H1 (cell line): ENCODE results near the gene SPATA33. TPM values are rescaled to one million over a fixed set of nuclear protein-coding genes. Genes with fewer than 3 reads are reported as not detected.

Experiments
- KDM4A ChIP-seq: IDR thresholded peaks from one replicate; pipeline ENCODE4 v1.7.1; 2012; ENCODE audit warnings: low read depth, mild to moderate bottlenecking, moderate library complexity, low read length, inconsistent platforms; ENCODE audit not compliant: severe bottlenecking
- TBP ChIP-seq: IDR thresholded peaks from 2 replicates; pipeline ENCODE4 v1.6.1; 2011; ENCODE audit warnings: low read depth, low read length, improper control_type of control experiment
- TCF12 ChIP-seq: IDR thresholded peaks from 2 replicates; pipeline ENCODE4 v1.6.1; 2011; ENCODE audit warnings: low read depth, mild to moderate bottlenecking, low read length
- polyA plus RNA-seq, 7 experiments: library from polyadenylated mRNA; depleted of rRNA in 3 of 7; stranded (reverse) in 5 of 7; unstranded in 2 of 7; fragments of >200 nt in 5 of 7; fragments of 200-250 nt in 2 of 7; gene quantifications; 1 replicate in 5 of 7; 2 replicates in 1 of 7; 4 replicates in 1 of 7; pipeline versions ENCODE4 v1.2.1 to v1.2.3, GENCODE V29; 2011 to 2013; ENCODE audit warnings: missing spikeins in 2 of 7, mixed read lengths in 2 of 7
- total RNA-seq: library from RNA; stranded (reverse); fragmentation: NEBNext Ultra II Directional; extraction: Animal tissue kit (Norgen Biotek cat#: 25700); gene quantifications from 2 replicates; pipeline ENCODE4 v1.2.1, GENCODE V29; 2021
- TF ChIP-seq, protein P1 (sequence below), 3 experiments: IDR thresholded peaks; 1 replicate in 2 of 3; 2 replicates in 1 of 3; pipeline versions ENCODE4 v1.5.1 to v1.6.1; 2011; ENCODE audit warnings: low read length in 3 of 3, mild to moderate bottlenecking in 3 of 3, inconsistent platforms in 2 of 3, low read depth in 1 of 3, moderate library complexity in 1 of 3; ENCODE audit not compliant: insufficient read depth in 1 of 3; ENCODE audit errors: control extremely low read depth in 1 of 3
- TF ChIP-seq, protein P2 (sequence below): IDR thresholded peaks from 2 replicates; pipeline ENCODE4 v1.6.1; 2011; ENCODE audit warnings: low read depth, mild to moderate bottlenecking, low read length; ENCODE audit not compliant: insufficient read depth
- TF ChIP-seq, protein P3 (sequence below): IDR thresholded peaks from 2 replicates; pipeline ENCODE4 v1.6.1; 2012; ENCODE audit warnings: low read length, inconsistent platforms

Gene SPATA33
- total and polyA plus RNA-seq, 2 of the 8 experiments (the other 6 are each of a cell fraction or from before 2014, with no cell fraction given): 5.4 to 16.9 TPM

- TF ChIP-seq, protein P1, sequence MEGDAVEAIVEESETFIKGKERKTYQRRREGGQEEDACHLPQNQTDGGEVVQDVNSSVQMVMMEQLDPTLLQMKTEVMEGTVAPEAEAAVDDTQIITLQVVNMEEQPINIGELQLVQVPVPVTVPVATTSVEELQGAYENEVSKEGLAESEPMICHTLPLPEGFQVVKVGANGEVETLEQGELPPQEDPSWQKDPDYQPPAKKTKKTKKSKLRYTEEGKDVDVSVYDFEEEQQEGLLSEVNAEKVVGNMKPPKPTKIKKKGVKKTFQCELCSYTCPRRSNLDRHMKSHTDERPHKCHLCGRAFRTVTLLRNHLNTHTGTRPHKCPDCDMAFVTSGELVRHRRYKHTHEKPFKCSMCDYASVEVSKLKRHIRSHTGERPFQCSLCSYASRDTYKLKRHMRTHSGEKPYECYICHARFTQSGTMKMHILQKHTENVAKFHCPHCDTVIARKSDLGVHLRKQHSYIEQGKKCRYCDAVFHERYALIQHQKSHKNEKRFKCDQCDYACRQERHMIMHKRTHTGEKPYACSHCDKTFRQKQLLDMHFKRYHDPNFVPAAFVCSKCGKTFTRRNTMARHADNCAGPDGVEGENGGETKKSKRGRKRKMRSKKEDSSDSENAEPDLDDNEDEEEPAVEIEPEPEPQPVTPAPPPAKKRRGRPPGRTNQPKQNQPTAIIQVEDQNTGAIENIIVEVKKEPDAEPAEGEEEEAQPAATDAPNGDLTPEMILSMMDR (IDR thresholded peaks at IDR 0.05; ENCODE audit: control extremely low read depth in 1 of 3, insufficient read depth in 1 of 3, low read depth in 1 of 3, low read length in 3 of 3): no peak
- TF ChIP-seq, protein P2, sequence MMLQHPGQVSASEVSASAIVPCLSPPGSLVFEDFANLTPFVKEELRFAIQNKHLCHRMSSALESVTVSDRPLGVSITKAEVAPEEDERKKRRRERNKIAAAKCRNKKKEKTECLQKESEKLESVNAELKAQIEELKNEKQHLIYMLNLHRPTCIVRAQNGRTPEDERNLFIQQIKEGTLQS: no peak
- TF ChIP-seq KDM4A: no peak
- no peak for TF ChIP-seq TBP
- TF ChIP-seq, protein P3, sequence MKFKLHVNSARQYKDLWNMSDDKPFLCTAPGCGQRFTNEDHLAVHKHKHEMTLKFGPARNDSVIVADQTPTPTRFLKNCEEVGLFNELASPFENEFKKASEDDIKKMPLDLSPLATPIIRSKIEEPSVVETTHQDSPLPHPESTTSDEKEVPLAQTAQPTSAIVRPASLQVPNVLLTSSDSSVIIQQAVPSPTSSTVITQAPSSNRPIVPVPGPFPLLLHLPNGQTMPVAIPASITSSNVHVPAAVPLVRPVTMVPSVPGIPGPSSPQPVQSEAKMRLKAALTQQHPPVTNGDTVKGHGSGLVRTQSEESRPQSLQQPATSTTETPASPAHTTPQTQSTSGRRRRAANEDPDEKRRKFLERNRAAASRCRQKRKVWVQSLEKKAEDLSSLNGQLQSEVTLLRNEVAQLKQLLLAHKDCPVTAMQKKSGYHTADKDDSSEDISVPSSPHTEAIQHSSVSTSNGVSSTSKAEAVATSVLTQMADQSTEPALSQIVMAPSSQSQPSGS: no peak
- no peak for TF ChIP-seq TCF12
Observed at GRCh38 chr16:89668790-89669158, 11.1 kb downstream of the SPATA33 start (continued).
